Astrocyte (in vitro differentiated cells and primary cell): ENCODE results near the gene DGKB. TPM values are rescaled to one million over a fixed set of nuclear protein-coding genes. Genes with fewer than 3 reads are reported as not detected.

Experiments used
- DNase-seq: peaks from one replicate; pipeline ENCODE4 v3.0.0-alpha.2; 2010; ENCODE audit warnings: low read depth
- FAIRE-seq: peaks from 2 replicates; lab custom pipeline; 2011; peaks lifted over from hg19 to GRCh38; lab: Jason Lieb, UNC
- H2AFZ ChIP-seq: 2 replicates; pipeline ENCODE4 v1.6.0; 2012; ENCODE audit warnings: low read depth, low read length, inconsistent platforms
- H3K27ac ChIP-seq: 2 replicates; pipeline ENCODE4 v1.5.1; 2011; ENCODE audit warnings: low read depth, low read length, inconsistent platforms
- H3K27me3 ChIP-seq: 2 replicates; pipeline ENCODE4 v1.6.0; 2011; ENCODE audit warnings: low read length, inconsistent platforms; ENCODE audit not compliant: insufficient read depth
- H3K36me3 ChIP-seq: 2 replicates; pipeline ENCODE4 v1.5.1; 2011; ENCODE audit warnings: low read length, inconsistent platforms; ENCODE audit not compliant: insufficient read depth
- H3K4me1 ChIP-seq: 2 replicates; pipeline ENCODE4 v1.5.1; 2011; ENCODE audit warnings: low read length, inconsistent platforms; ENCODE audit not compliant: insufficient read depth
- H3K4me2 ChIP-seq: 2 replicates; pipeline ENCODE4 v1.6.0; 2012; ENCODE audit warnings: low read length, inconsistent platforms
- H3K4me3 ChIP-seq: 2 replicates; pipeline ENCODE4 v1.5.1; 2011; ENCODE audit warnings: low read depth, mild to moderate bottlenecking, low read length, inconsistent platforms; ENCODE audit not compliant: insufficient read depth
- H3K79me2 ChIP-seq: 2 replicates; pipeline ENCODE4 v1.6.0; 2012; ENCODE audit warnings: mild to moderate bottlenecking, low read length, inconsistent platforms; ENCODE audit not compliant: insufficient read depth
- H3K9ac ChIP-seq: 2 replicates; pipeline ENCODE4 v1.6.0; 2012; ENCODE audit warnings: mild to moderate bottlenecking, low read length, inconsistent platforms
- H3K9me3 ChIP-seq: 2 replicates; pipeline ENCODE4 v1.5.1; 2012; ENCODE audit warnings: low read depth, mild to moderate bottlenecking, low read length, inconsistent platforms; ENCODE audit not compliant: insufficient read depth
- H4K20me1 ChIP-seq: 2 replicates; pipeline ENCODE4 v1.6.0; 2012; ENCODE audit warnings: low read length, inconsistent platforms; ENCODE audit not compliant: insufficient read depth
- H3K27ac Mint-ChIP-seq: one replicate; pipeline ENCODE4 v1.8.0; 2021; ENCODE audit warnings: mild to moderate bottlenecking, mixed read lengths; ENCODE audit not compliant: unreplicated experiment
- H3K27me3 Mint-ChIP-seq: one replicate; pipeline ENCODE4 v1.8.0; 2021; ENCODE audit warnings: low read depth, mixed read lengths; ENCODE audit not compliant: unreplicated experiment
- H3K36me3 Mint-ChIP-seq: one replicate; pipeline ENCODE4 v1.8.0; 2021; ENCODE audit warnings: low read depth, mixed read lengths; ENCODE audit not compliant: unreplicated experiment
- H3K4me1 Mint-ChIP-seq: one replicate; pipeline ENCODE4 v1.8.0; 2021; ENCODE audit warnings: low read depth, mixed read lengths; ENCODE audit not compliant: unreplicated experiment
- H3K4me3 Mint-ChIP-seq: one replicate; pipeline ENCODE4 v1.8.0; 2021; ENCODE audit warnings: mild to moderate bottlenecking, moderate library complexity, mixed read lengths; ENCODE audit not compliant: unreplicated experiment
- H3K9me3 Mint-ChIP-seq: one replicate; pipeline ENCODE4 v1.8.0; 2021; ENCODE audit warnings: mild to moderate bottlenecking, mixed read lengths; ENCODE audit not compliant: unreplicated experiment
- CTCF ChIP-seq: IDR thresholded peaks from 2 replicates; pipeline ENCODE4 v1.5.1; 2011; ENCODE audit warnings: low read depth, mild to moderate bottlenecking, inconsistent platforms, low read length, moderate library complexity; ENCODE audit not compliant: insufficient read depth
- EZH2 ChIP-seq: IDR thresholded peaks from 2 replicates; pipeline ENCODE4 v1.6.1; 2012; ENCODE audit warnings: mild to moderate bottlenecking, low read length, inconsistent platforms; ENCODE audit not compliant: insufficient read depth
- total RNA-seq: library from RNA; stranded (reverse); gene quantifications from 2 replicates; pipeline ENCODE4 v1.2.1, GENCODE V29; 2021

DGKB gene
- total RNA-seq, 1 donor from 2014 or later: 0.39 TPM

DNA sequence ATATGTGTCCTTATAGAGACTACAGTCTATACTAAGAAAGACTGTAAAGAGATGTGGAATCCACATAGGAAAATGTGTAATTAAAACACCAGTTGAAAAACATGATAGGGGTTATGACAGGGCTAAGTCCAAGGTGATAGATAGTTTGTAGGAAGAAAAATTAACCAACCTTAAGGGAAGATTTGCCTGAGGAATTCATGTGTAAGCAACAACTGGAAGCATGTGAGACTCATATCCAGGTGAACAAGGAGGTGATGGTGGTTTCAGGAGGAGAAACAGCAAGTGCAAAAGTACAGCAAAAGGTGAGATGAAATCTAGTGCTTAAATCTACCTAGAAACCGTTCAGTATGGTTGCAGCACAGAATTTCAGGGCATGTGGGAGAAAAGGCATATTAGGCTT lies 696.4 kb downstream of the DGKB start:
- Histone ChIP-seq H3K36me3 (no peaks in the 10 kb centered on the region), H3K27me3 (no peaks in the 10 kb centered on the region), H3K4me2 (no peak overlapping the region), H4K20me1 (no peaks in the 10 kb centered on the region), H3K4me3 (no peak overlapping the region), H3K27ac (no peak overlapping the region), H3K4me1 (no peaks in the 10 kb centered on the region), H3K9me3 (no peaks in the 10 kb centered on the region), H3K79me2 (no peaks in the 10 kb centered on the region), H2AFZ (no peak overlapping the region), H3K9ac (no peak overlapping the region)
- DNase-seq (no peak), FAIRE-seq (no peak)
- no peak overlapping the region for H3K27ac Mint-ChIP-seq
- no peaks in the 10 kb centered on the region for H3K9me3 Mint-ChIP-seq
- no peaks in the 10 kb centered on the region for H3K27me3 Mint-ChIP-seq
- no peak overlapping the region for H3K4me3 Mint-ChIP-seq
- no peaks in the 10 kb centered on the region for H3K4me1 Mint-ChIP-seq
- TF ChIP-seq EZH2 (no peak), CTCF (no peak)
- H3K36me3 Mint-ChIP-seq: no peaks in the 10 kb centered on the region

- H3K4me3 Mint-ChIP-seq: no peak overlapping the region
- no peak overlapping the region for H3K4me3 ChIP-seq
- DNase-seq (no peak), FAIRE-seq (no peak)
- H3K27ac Mint-ChIP-seq: no peak overlapping the region
- no peak for TF ChIP-seq CTCF
- TF ChIP-seq EZH2: no peak
- H3K79me2 ChIP-seq: no peaks in the 10 kb centered on the region
- H3K27me3 Mint-ChIP-seq: no peaks in the 10 kb centered on the region
- no peaks in the 10 kb centered on the region for H3K36me3 Mint-ChIP-seq
- no peaks in the 10 kb centered on the region for H3K36me3 ChIP-seq
- H3K4me1 ChIP-seq: peaks cover 5% of the 10 kb centered on the region
- no peaks in the 10 kb centered on the region for H3K27me3 ChIP-seq
- no peak overlapping the region for H3K27ac ChIP-seq
- no peak overlapping the region for H2AFZ ChIP-seq
- H3K4me1 Mint-ChIP-seq: peaks cover 9% of the 10 kb centered on the region
- H4K20me1 ChIP-seq: no peaks in the 10 kb centered on the region
- H3K9me3 Mint-ChIP-seq: no peaks in the 10 kb centered on the region
- no peak overlapping the region for H3K9ac ChIP-seq
- H3K9me3 ChIP-seq: no peaks in the 10 kb centered on the region
- H3K4me2 ChIP-seq: no peak overlapping the region
These were observed 701.2 kb downstream of the DGKB start for GRCh38 chr7:14201353-14201752.

DNA sequence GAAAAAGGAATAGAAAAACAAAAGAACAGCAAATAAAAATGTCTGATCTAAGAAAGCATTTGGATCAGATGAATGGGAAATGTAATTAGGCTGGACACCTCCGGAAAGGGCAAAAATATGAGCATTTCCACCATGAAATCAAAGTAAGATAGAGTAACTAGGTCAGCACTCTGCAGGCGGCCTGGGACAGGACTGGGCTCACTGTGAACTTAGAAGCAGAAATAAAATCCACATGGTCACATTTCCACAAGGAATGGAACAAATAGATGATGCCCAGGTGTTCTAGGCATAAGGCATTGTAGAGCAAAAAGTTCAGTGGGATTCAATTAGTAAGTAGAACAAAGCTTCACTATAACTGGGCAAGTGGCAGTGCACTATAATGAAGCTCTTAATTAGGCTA lies 703.2 kb downstream of the DGKB start:
- TF ChIP-seq CTCF (no peak), EZH2 (no peak)
- Histone ChIP-seq H3K36me3 (no peaks in the 10 kb centered on the region), H3K4me1 (peaks cover 5% of the 10 kb centered on the region), H3K9ac (no peak overlapping the region), H3K4me2 (no peak overlapping the region), H2AFZ (no peak overlapping the region), H3K79me2 (no peaks in the 10 kb centered on the region), H3K4me3 (no peak overlapping the region), H4K20me1 (no peaks in the 10 kb centered on the region), H3K9me3 (no peaks in the 10 kb centered on the region), H3K27ac (no peak overlapping the region), H3K27me3 (no peaks in the 10 kb centered on the region)
- Mint-ChIP-seq H3K27me3 (no peaks in the 10 kb centered on the region), H3K27ac (no peak overlapping the region), H3K4me1 (peaks cover 17% of the 10 kb centered on the region), H3K9me3 (no peaks in the 10 kb centered on the region), H3K4me3 (no peak overlapping the region), H3K36me3 (no peaks in the 10 kb centered on the region)
- FAIRE-seq (no peak), DNase-seq (no peak)
